ENCODE results near the gene GAPDH. TPM values are rescaled to one million over a fixed set of nuclear protein-coding genes. Genes with fewer than 3 reads are reported as not detected.

Gene GAPDH
- polyA plus RNA-seq, 3 donors: 2,879 to 3,427 (median 3,223) TPM

GRCh38 chr12:6547987-6548386 lies 13.7 kb downstream of the GAPDH start:
- Histone ChIP-seq H3K9me3 (replicated peaks in 1 of 2; ENCODE audit: control insufficient read depth in 1 of 2, insufficient read depth in 1 of 2, low read length in 2 of 2) (no peaks in the 10 kb centered on the region), H3K4me3 (replicated peaks in 1 of 3; ENCODE audit: low read depth in 2 of 3, low read length in 3 of 3) (peak overlapping the region in 2 of 3 experiments; percentile 38 to 97), H3K36me3 (replicated peaks in 1 of 2; ENCODE audit: control insufficient read depth in 1 of 2, insufficient read depth in 2 of 2, low read length in 2 of 2) (peaks cover 41 to 56% of the 10 kb centered on the region in 2 donors), H3K27me3 (ENCODE audit: control insufficient read depth in 2 of 2, insufficient read depth in 2 of 2, low read length in 2 of 2) (no peaks in the 10 kb centered on the region), H3K27ac (ENCODE audit: low read depth in 1 of 2, low read length in 2 of 2) (peak overlapping the region; percentile 86 to 91), H4K20me1 (ENCODE audit: insufficient read depth, low read length) (peaks cover 61% of the 10 kb centered on the region), H3K9ac (ENCODE audit: insufficient read depth, low read length, poor library complexity, severe bottlenecking) (peak overlapping the region; percentile 56), H3K4me1 (ENCODE audit: control insufficient read depth in 1 of 2, insufficient read depth in 2 of 2, low read length in 2 of 2) (peaks cover 57 to 59% of the 10 kb centered on the region in 2 donors), H3K79me2 (ENCODE audit: insufficient read depth, low read length) (peaks cover 77% of the 10 kb centered on the region), H3K4me2 (replicated peaks; ENCODE audit: extremely low read depth, low read length, poor library complexity, severe bottlenecking) (peak overlapping the region; percentile 99), H2AFZ (ENCODE audit: insufficient read depth, low read depth, low read length, poor library complexity, severe bottlenecking) (no peak overlapping the region)
- peaks cover 0 to 2% (median 0%) of the 10 kb centered on the region in 7 donors for H3K9me3 Mint-ChIP-seq
- 94% methylated on average over 7 of the region's 9 CpGs for WGBS (ENCODE audit: insufficient coverage)
- peak overlapping the region; percentile 66 to 90 for H3K4me3 Mint-ChIP-seq
- no peak for TF ChIP-seq CTCF (IDR thresholded peaks at IDR 0.05)
- intact Hi-C loops (cut with micrococcal nuclease): loop anchor here in 1 of 2 donors (2.0 kb wide), 1 partner anchor 13 kb away; the partner anchor contains the start of gene GAPDH
- H3K27me3 Mint-ChIP-seq (ENCODE audit: low read depth in 3 of 3): peaks cover 0 to 1% (median 0%) of the 10 kb centered on the region in 3 donors
- peak overlapping the region; percentile 80 to 98 (median 94) for H3K27ac Mint-ChIP-seq
- DNase-seq: no peak
- H3K4me1 Mint-ChIP-seq: peaks cover 61% of the 10 kb centered on the region
- peaks cover 47 to 78% of the 10 kb centered on the region in 2 donors for H3K36me3 Mint-ChIP-seq

- Histone ChIP-seq H4K20me1 (ENCODE audit: insufficient read depth, low read length) (peaks cover 63% of the 10 kb centered on the region), H3K27me3 (ENCODE audit: control insufficient read depth in 2 of 2, insufficient read depth in 2 of 2, low read length in 2 of 2) (no peaks in the 10 kb centered on the region), H2AFZ (ENCODE audit: insufficient read depth, low read depth, low read length, poor library complexity, severe bottlenecking) (no peak overlapping the region), H3K4me2 (replicated peaks; ENCODE audit: extremely low read depth, low read length, poor library complexity, severe bottlenecking) (peak overlapping the region; percentile 99), H3K9me3 (replicated peaks in 1 of 2; ENCODE audit: control insufficient read depth in 1 of 2, insufficient read depth in 1 of 2, low read length in 2 of 2) (no peaks in the 10 kb centered on the region), H3K9ac (ENCODE audit: insufficient read depth, low read length, poor library complexity, severe bottlenecking) (peak overlapping the region; percentile 56), H3K4me3 (replicated peaks in 1 of 3; ENCODE audit: low read depth in 2 of 3, low read length in 3 of 3) (peak overlapping the region; percentile 12 to 97 (median 38)), H3K4me1 (ENCODE audit: control insufficient read depth in 1 of 2, insufficient read depth in 2 of 2, low read length in 2 of 2) (peaks cover 63 to 65% of the 10 kb centered on the region in 2 donors), H3K36me3 (replicated peaks in 1 of 2; ENCODE audit: control insufficient read depth in 1 of 2, insufficient read depth in 2 of 2, low read length in 2 of 2) (peaks cover 36 to 58% of the 10 kb centered on the region in 2 donors), H3K27ac (ENCODE audit: low read depth in 1 of 2, low read length in 2 of 2) (peak overlapping the region; percentile 86 to 91), H3K79me2 (ENCODE audit: insufficient read depth, low read length) (peaks cover 80% of the 10 kb centered on the region)
- H3K27me3 Mint-ChIP-seq (ENCODE audit: low read depth in 3 of 3): peaks cover 0 to 1% (median 0%) of the 10 kb centered on the region in 3 donors
- 38% methylated on average over 18 of the region's 26 CpGs for WGBS (ENCODE audit: insufficient coverage)
- peaks cover 66% of the 10 kb centered on the region for H3K4me1 Mint-ChIP-seq
- H3K27ac Mint-ChIP-seq: peak overlapping the region; percentile 93 to 98 (median 95)
- peaks cover 0 to 2% (median 0%) of the 10 kb centered on the region in 7 donors for H3K9me3 Mint-ChIP-seq
- H3K36me3 Mint-ChIP-seq: peaks cover 48 to 79% of the 10 kb centered on the region in 2 donors
- no peak for TF ChIP-seq CTCF (IDR thresholded peaks at IDR 0.05)
- no peak for DNase-seq
- H3K4me3 Mint-ChIP-seq: peak overlapping the region; percentile 66 to 90
- intact Hi-C loops (cut with micrococcal nuclease): loop anchor here in 1 of 2 donors (2.0 kb wide), 1 partner anchor 14 kb away; the partner anchor contains the start of gene GAPDH
These were observed 14.2 kb downstream of the GAPDH start for GRCh38 chr12:6548556-6548955.

All from CD14-positive monocyte (primary cell).